ENCODE results near the gene PITHD1.

DNA sequence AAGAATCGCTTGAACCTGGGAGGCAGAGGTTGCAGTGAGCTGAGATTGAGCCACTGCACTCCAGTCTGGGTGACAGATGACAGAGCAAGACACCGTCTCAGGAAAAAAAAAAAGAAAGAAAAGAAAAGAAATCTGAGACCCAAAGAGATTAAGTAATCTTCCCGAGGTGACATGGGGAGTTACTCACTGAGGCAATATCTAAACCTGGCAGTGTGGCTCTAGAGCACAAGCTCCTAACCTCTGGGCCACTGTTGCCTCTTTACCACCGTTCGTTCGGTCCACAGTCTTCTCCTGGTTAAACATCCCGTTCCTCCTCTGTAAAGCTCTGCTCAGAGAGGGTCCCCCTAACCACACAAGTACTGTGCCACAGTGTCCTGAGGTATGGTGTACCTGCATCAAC is 45.5 kb downstream of the PITHD1 start:
- no peak for TF ChIP-seq GATA2 (IDR thresholded peaks at IDR 0.05; ENCODE audit: low read depth, low read length)
- no peak for TF ChIP-seq GATA3 (IDR thresholded peaks at IDR 0.05; ENCODE audit: low read depth, low read length)

Data from SH-SY5Y (cell line).